Measurements from ENCODE around the gene KCNMB2.

GRCh38 chr3:178845420-178846118, 309.3 kb downstream of the KCNMB2 start:
- TF ChIP-seq CTCF (IDR thresholded peaks at IDR 0.05) = no peak
- no peak for TF ChIP-seq POLR2A (IDR thresholded peaks at IDR 0.05)

Data from tibial nerve (tissue), 3 donors.